ENCODE results near the gene PHACTR1. TPM values are rescaled to one million over a fixed set of nuclear protein-coding genes. Genes with fewer than 3 reads are reported as not detected.

PHACTR1 gene
- total RNA-seq, 1 experiment from 2014 or later: 0.21 TPM

GRCh38 chr6:13066050-13066449 lies 349.5 kb downstream of the PHACTR1 start:
- DNase-seq: no peak
- H3K4me1 Mint-ChIP-seq (ENCODE audit: low read depth, unreplicated experiment): no peaks in the 10 kb centered on the region

GRCh38 chr6:13066820-13067219 lies 350.3 kb downstream of the PHACTR1 start:
- no TSS peak for BruUV-seq (replicated peaks)
- DNase-seq: no peak
- H3K9me3 Mint-ChIP-seq (ENCODE audit: low read depth, unreplicated experiment): no peaks in the 10 kb centered on the region
- no peak overlapping the region for H3K27ac Mint-ChIP-seq (ENCODE audit: unreplicated experiment)
- CTCF ChIA-PET: no interaction called here
- H3K4me3 Mint-ChIP-seq (ENCODE audit: low read depth, unreplicated experiment): no peak overlapping the region
- H3K4me1 Mint-ChIP-seq (ENCODE audit: low read depth, unreplicated experiment): no peaks in the 10 kb centered on the region
- H3K27me3 Mint-ChIP-seq (ENCODE audit: unreplicated experiment): peaks cover 19% of the 10 kb centered on the region
- intact Hi-C loops (cut with micrococcal nuclease; ENCODE audit: unreplicated experiment): no loop called here
- TF ChIP-seq CTCF (IDR thresholded peaks at IDR 0.05; ENCODE audit: unreplicated experiment): no peak
- no peaks in the 10 kb centered on the region for H3K36me3 Mint-ChIP-seq (ENCODE audit: insufficient read depth, unreplicated experiment)

More at GRCh38 chr6:13066050-13066449, 349.5 kb downstream of the PHACTR1 start:
- no peaks in the 10 kb centered on the region for H3K36me3 Mint-ChIP-seq (ENCODE audit: insufficient read depth, unreplicated experiment)
- peaks cover 19% of the 10 kb centered on the region for H3K27me3 Mint-ChIP-seq (ENCODE audit: unreplicated experiment)
- intact Hi-C loops (cut with micrococcal nuclease; ENCODE audit: unreplicated experiment): no loop called here
- H3K27ac Mint-ChIP-seq (ENCODE audit: unreplicated experiment): no peak overlapping the region
- no peaks in the 10 kb centered on the region for H3K9me3 Mint-ChIP-seq (ENCODE audit: low read depth, unreplicated experiment)
- CTCF ChIA-PET: no interaction called here
- BruUV-seq (replicated peaks): no TSS peak
- H3K4me3 Mint-ChIP-seq (ENCODE audit: low read depth, unreplicated experiment): no peak overlapping the region
- no peak for TF ChIP-seq CTCF (IDR thresholded peaks at IDR 0.05; ENCODE audit: unreplicated experiment)

- no peaks in the 10 kb centered on the region for H3K36me3 Mint-ChIP-seq (ENCODE audit: insufficient read depth, unreplicated experiment)
- no TSS peak for BruUV-seq (replicated peaks)
Measured at GRCh38 chr6:13068586-13069210, 352.1 kb downstream of the PHACTR1 start.

GRCh38 chr6:13071550-13072345 lies 355.2 kb downstream of the PHACTR1 start:
- H3K27ac Mint-ChIP-seq (ENCODE audit: unreplicated experiment): no peak overlapping the region
- BruUV-seq (replicated peaks): no TSS peak
- no peak for DNase-seq
- H3K27me3 Mint-ChIP-seq (ENCODE audit: unreplicated experiment): peaks cover 60% of the 10 kb centered on the region
- H3K36me3 Mint-ChIP-seq (ENCODE audit: insufficient read depth, unreplicated experiment): no peaks in the 10 kb centered on the region
- CTCF ChIA-PET: no interaction called here
- intact Hi-C loops (cut with micrococcal nuclease; ENCODE audit: unreplicated experiment): no loop called here
- TF ChIP-seq CTCF (IDR thresholded peaks at IDR 0.05; ENCODE audit: unreplicated experiment): no peak
- H3K4me3 Mint-ChIP-seq (ENCODE audit: low read depth, unreplicated experiment): no peak overlapping the region
- no peaks in the 10 kb centered on the region for H3K4me1 Mint-ChIP-seq (ENCODE audit: low read depth, unreplicated experiment)
- H3K9me3 Mint-ChIP-seq (ENCODE audit: low read depth, unreplicated experiment): no peaks in the 10 kb centered on the region

More at GRCh38 chr6:13068586-13069210, 352.1 kb downstream of the PHACTR1 start:
- CTCF ChIA-PET: no interaction called here
- Mint-ChIP-seq H3K27ac (ENCODE audit: unreplicated experiment) (no peak overlapping the region), H3K9me3 (ENCODE audit: low read depth, unreplicated experiment) (no peaks in the 10 kb centered on the region), H3K4me1 (ENCODE audit: low read depth, unreplicated experiment) (no peaks in the 10 kb centered on the region), H3K4me3 (ENCODE audit: low read depth, unreplicated experiment) (no peak overlapping the region), H3K27me3 (ENCODE audit: unreplicated experiment) (peaks cover 31% of the 10 kb centered on the region)
- intact Hi-C loops (cut with micrococcal nuclease; ENCODE audit: unreplicated experiment): no loop called here
- DNase-seq: no peak
- no peak for TF ChIP-seq CTCF (IDR thresholded peaks at IDR 0.05; ENCODE audit: unreplicated experiment)

Measured in Calu3 (cell line).